GM23248 (cell line): ENCODE results near the gene KRT80. TPM values are rescaled to one million over a fixed set of nuclear protein-coding genes. Genes with fewer than 3 reads are reported as not detected.
A peak's percentile ranks its signal among the peaks of the same experiment; 100 is the strongest.

Experiments used
- DNase-seq: peaks from one replicate; pipeline ENCODE4 v3.0.0-alpha.2; 2015
- H2AFZ ChIP-seq: fragments of 200-600 bp; sonication (generic); 2 replicates; pipeline ENCODE4 v1.6.1; 2016; ENCODE audit warnings: antibody characterized with exemption
- H3F3A ChIP-seq: fragments of 200-600 bp; sonication (generic); 2 replicates; pipeline ENCODE4 v1.6.1; 2016; ENCODE audit warnings: mild to moderate bottlenecking, antibody characterized with exemption, mixed run types; ENCODE audit not compliant: insufficient read depth
- H3K27ac ChIP-seq: fragments of 200-600 bp; sonication (generic); 2 replicates; pipeline ENCODE4 v1.5.1; 2016; ENCODE audit warnings: mild to moderate bottlenecking
- H3K27me3 ChIP-seq: fragments of 200-600 bp; sonication (generic); replicated peaks from 2 replicates; pipeline ENCODE4 v1.6.1; 2016; ENCODE audit warnings: mild to moderate bottlenecking; ENCODE audit not compliant: insufficient read depth
- H3K36me3 ChIP-seq: fragments of 200-600 bp; sonication (generic); 2 replicates; pipeline ENCODE4 v1.6.1; 2016; ENCODE audit warnings: low read depth, mild to moderate bottlenecking
- H3K4me1 ChIP-seq: fragments of 200-600 bp; sonication (generic); 2 replicates; pipeline ENCODE4 v1.6.1; 2016; ENCODE audit warnings: mild to moderate bottlenecking; ENCODE audit not compliant: insufficient read depth
- H3K4me2 ChIP-seq: fragments of 200-600 bp; sonication (generic); one replicate; pipeline ENCODE4 v1.6.1; 2016; ENCODE audit warnings: mild to moderate bottlenecking; ENCODE audit not compliant: unreplicated experiment
- H3K4me3 ChIP-seq: fragments of 200-600 bp; sonication (generic); 2 replicates; pipeline ENCODE4 v1.5.1; 2016; ENCODE audit warnings: mild to moderate bottlenecking
- H3K79me2 ChIP-seq: fragments of 200-600 bp; sonication (generic); 2 replicates; pipeline ENCODE4 v1.6.1; 2016; ENCODE audit warnings: mild to moderate bottlenecking; ENCODE audit not compliant: insufficient read depth
- H3K9ac ChIP-seq: fragments of 200-600 bp; sonication (generic); 2 replicates; pipeline ENCODE4 v1.6.1; 2016; ENCODE audit warnings: mild to moderate bottlenecking
- H3K9me2 ChIP-seq: fragments of 200-600 bp; sonication (generic); 2 replicates; pipeline ENCODE4 v1.6.1; 2016; ENCODE audit warnings: mixed run types, mild to moderate bottlenecking, moderate library complexity; ENCODE audit not compliant: insufficient read depth
- H3K9me3 ChIP-seq: fragments of 200-600 bp; sonication (generic); one replicate; pipeline ENCODE4 v1.6.1; 2017; ENCODE audit warnings: low read depth
- H4K20me1 ChIP-seq: fragments of 200-600 bp; sonication (generic); 2 replicates; pipeline ENCODE4 v1.6.0; 2016; ENCODE audit not compliant: insufficient read depth
- EZH2 ChIP-seq: fragments of 200-600 bp; sonication (generic); IDR thresholded peaks from 2 replicates; pipeline ENCODE4 v1.6.1; 2018; ENCODE audit warnings: antibody characterized with exemption, mild to moderate bottlenecking; ENCODE audit not compliant: insufficient read depth, poor library complexity, severe bottlenecking
- EZH2phosphoT487 ChIP-seq: fragments of 200-600 bp; sonication (generic); IDR thresholded peaks from 2 replicates; pipeline ENCODE4 v1.6.1; 2018; ENCODE audit warnings: antibody characterized with exemption, moderate library complexity, mild to moderate bottlenecking, low read depth; ENCODE audit not compliant: insufficient read depth
- WGBS, 2 experiments: methylation state at CpG; one replicate each; pipeline ENCODE4 v1.1.6; 2015 to 2017; ENCODE audit warnings: low lambda C conversion rate in 2 of 2, low coverage in 1 of 2; ENCODE audit errors: missing lambda C conversion rate in 2 of 2; 5-methylcytosine and 5-hydroxymethylcytosine counted together
- in situ Hi-C: fragments of 300-500 bp; cut with MboI; formaldehyde crosslinking; loops from 2 replicates; pipeline ENCODE4 v1.15.0; 2020
- polyA plus RNA-seq: library from polyadenylated mRNA; unstranded; fragments of >200 nt; fragmentation: Nextera tagmentation; extraction: Ambion mirVana; gene quantifications from 2 replicates; pipeline ENCODE4 v1.2.1, GENCODE V29; 2016
- total RNA-seq: library from RNA; depleted of rRNA; stranded (reverse); fragments of >200 nt; shearing (Covaris generic); gene quantifications from 2 replicates; pipeline ENCODE4 v1.2.3, GENCODE V29; 2014

Gene KRT80
- total and polyA plus RNA-seq, 2 experiments from 2014 or later = 0.65 to 1.3 TPM

DNA sequence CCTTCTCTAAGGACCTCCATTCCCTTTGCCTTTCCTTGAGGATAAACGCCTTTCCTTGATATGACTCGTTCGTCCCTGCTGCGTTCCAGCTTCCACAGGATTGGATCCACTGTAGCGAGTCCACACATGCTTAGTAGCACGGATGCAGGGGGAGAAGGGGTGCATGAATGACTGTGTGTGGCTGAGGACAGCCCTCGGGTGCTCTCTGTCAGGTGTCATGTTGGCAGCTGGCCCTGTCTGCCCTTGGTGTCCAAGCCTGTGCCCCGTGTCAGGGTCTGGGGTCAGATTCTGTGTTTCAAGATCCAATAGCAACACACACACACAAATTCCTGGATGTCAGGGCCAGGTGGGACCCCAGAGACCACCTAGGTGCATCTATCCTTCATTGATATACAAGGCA, 17.5 kb upstream of the KRT80 start:
- H2AFZ ChIP-seq = no peak overlapping the region
- H3K4me3 ChIP-seq = no peak overlapping the region
- no peaks in the 10 kb centered on the region for H4K20me1 ChIP-seq
- H3K36me3 ChIP-seq = no peaks in the 10 kb centered on the region
- H3K9me3 ChIP-seq = no peaks in the 10 kb centered on the region
- H3K4me1 ChIP-seq = peaks cover 49% of the 10 kb centered on the region
- no peak overlapping the region for H3K4me2 ChIP-seq
- no peak for DNase-seq
- in situ Hi-C loops = no loop called here
- TF ChIP-seq EZH2phosphoT487 (no peak), EZH2 (no peak)
- H3K27ac ChIP-seq = no peak overlapping the region
- H3K9ac ChIP-seq = no peak overlapping the region
- H3K27me3 ChIP-seq = no peaks in the 10 kb centered on the region
- H3K9me2 ChIP-seq = no peaks in the 10 kb centered on the region
- H3K79me2 ChIP-seq = no peaks in the 10 kb centered on the region
- peaks cover 20% of the 10 kb centered on the region for H3F3A ChIP-seq
- WGBS, 2 experiments = 82 to 84% methylated on average over 8 of the region's 8 CpGs

DNA sequence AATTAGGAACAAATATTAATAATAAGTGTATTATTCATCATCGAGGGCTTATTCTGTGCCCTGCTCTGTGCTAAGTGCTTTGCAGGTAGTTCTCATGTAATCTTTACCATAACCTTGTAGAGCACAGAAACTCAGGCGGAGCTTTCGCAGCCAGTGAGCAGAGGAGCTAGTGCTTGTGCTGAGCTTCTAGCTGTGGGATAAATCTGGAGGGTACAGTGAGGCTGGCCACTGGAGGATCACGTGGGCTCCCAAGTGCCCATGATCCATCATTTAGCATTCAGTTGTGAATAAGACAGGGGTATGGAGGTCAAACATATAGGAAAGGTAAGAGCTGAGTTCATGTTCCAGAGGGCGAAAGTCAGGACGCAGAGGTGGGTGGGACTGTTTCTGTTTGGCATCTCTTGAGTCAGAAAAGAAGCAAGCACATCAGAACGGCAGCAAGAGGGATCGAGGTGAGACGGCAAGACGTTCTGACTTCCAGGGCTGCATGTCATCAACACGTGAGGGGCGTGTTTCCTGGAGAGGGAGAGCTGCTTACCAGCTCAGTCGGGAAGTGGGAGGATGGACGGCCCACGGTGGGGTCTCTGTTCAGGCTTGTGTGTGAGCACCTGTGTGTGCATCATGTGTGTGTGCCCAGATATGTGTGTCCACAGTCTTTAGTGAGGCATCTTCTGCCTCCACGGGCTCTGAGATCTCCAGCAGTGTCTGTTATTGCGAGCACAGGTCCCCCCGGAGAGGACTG, 16.8 kb upstream of the KRT80 start:
- Histone ChIP-seq H3K36me3 (no peaks in the 10 kb centered on the region), H3K27ac (no peak overlapping the region), H3K79me2 (no peaks in the 10 kb centered on the region), H3K4me1 (peaks cover 56% of the 10 kb centered on the region), H3K9ac (no peak overlapping the region), H3K27me3 (no peaks in the 10 kb centered on the region), H3K9me2 (no peaks in the 10 kb centered on the region), H3F3A (peaks cover 26% of the 10 kb centered on the region), H3K4me3 (no peak overlapping the region), H4K20me1 (no peaks in the 10 kb centered on the region), H3K9me3 (no peaks in the 10 kb centered on the region), H2AFZ (no peak overlapping the region), H3K4me2 (no peak overlapping the region)
- TF ChIP-seq EZH2phosphoT487 = no peak
- DNase-seq = peak; percentile 36
- in situ Hi-C loops = no loop called here
- 65% methylated on average over 18 of the region's 18 CpGs for WGBS, 2 experiments

DNA sequence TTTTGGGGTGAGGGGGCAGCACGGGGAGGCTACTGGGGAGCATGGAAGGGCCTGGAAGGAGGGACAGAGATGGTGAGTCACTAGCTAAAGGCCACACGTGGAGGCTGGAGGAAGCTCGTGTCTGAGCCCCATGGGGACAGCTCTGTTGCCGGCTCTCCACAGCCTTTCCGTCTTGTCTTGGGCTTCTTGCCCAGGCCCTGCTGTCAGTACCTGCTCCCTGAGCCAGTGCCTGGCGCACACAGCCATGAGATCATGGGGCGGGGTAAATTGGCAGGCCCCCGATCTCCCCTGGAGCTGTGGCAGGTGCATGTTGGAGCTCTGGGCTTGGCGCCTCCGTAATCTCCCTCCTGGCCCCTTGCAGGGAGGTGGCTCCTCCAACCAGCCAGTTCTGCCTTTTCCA, 16.1 kb upstream of the KRT80 start:
- H3K27ac ChIP-seq = peak overlapping the region; percentile 25; the same call in 1 of the 2 replicates

DNA sequence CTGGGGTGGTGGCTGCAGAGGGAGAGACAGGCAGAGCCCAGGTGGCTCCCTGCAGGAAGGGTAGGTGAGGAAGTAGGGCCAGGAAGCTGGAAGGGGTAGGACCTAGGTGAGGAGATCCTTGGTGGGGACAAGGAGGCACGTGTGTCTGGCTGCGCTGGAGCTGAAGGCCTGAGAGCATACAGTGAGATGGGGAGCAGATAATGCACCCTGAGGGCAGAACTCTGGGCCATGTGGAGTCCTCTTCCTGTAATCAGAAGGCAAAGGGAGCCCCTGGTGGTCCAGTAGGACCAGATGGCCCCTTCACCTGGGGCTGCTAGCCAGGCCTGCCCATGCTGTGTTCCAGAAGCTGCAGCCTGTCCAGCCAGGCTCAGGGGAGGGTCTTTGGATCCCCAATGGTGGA, 15.3 kb upstream of the KRT80 start:
- H3K9me2 ChIP-seq = no peaks in the 10 kb centered on the region
- no peaks in the 10 kb centered on the region for H3K9me3 ChIP-seq
- 0 out of 2 replicates have a peak overlapping the region, but pooled peaks have one; percentile 25 for H3K27ac ChIP-seq
- in situ Hi-C loops = no loop called here
- no peak overlapping the region for H3K9ac ChIP-seq
- H3K4me1 ChIP-seq = peaks cover 71% of the 10 kb centered on the region
- H4K20me1 ChIP-seq = no peaks in the 10 kb centered on the region
- no peak overlapping the region for H3K4me2 ChIP-seq
- H3K27me3 ChIP-seq = no peaks in the 10 kb centered on the region
- no peaks in the 10 kb centered on the region for H3K36me3 ChIP-seq
- no peak overlapping the region for H3K4me3 ChIP-seq
- no peak for TF ChIP-seq EZH2phosphoT487
- TF ChIP-seq EZH2 = no peak
- H2AFZ ChIP-seq = no peak overlapping the region
- 97 to 100% methylated on average over 2 of the region's 2 CpGs for WGBS, 2 experiments
- no peak for DNase-seq
- H3F3A ChIP-seq = peaks cover 31% of the 10 kb centered on the region
- H3K79me2 ChIP-seq = no peaks in the 10 kb centered on the region

More for the DNA sequence above, 16.1 kb upstream of the KRT80 start:
- no peaks in the 10 kb centered on the region for H4K20me1 ChIP-seq
- no peak overlapping the region for H3K4me3 ChIP-seq
- H3K9me3 ChIP-seq = no peaks in the 10 kb centered on the region
- H3F3A ChIP-seq = peaks cover 31% of the 10 kb centered on the region
- 37 to 40% methylated on average over 10 of the region's 10 CpGs for WGBS, 2 experiments
- H3K9me2 ChIP-seq = no peaks in the 10 kb centered on the region
- peak; percentile 86 for DNase-seq
- no peak for TF ChIP-seq EZH2
- no peak for TF ChIP-seq EZH2phosphoT487
- no peak overlapping the region for H3K4me2 ChIP-seq
- in situ Hi-C loops = no loop called here
- H2AFZ ChIP-seq = no peak overlapping the region
- H3K27me3 ChIP-seq = no peaks in the 10 kb centered on the region
- peak overlapping the region; percentile 15; the same call in 1 of the 2 replicates for H3K9ac ChIP-seq
- H3K4me1 ChIP-seq = peaks cover 63% of the 10 kb centered on the region
- H3K79me2 ChIP-seq = no peaks in the 10 kb centered on the region
- no peaks in the 10 kb centered on the region for H3K36me3 ChIP-seq
